ENCODE data around the gene MAGEA2B. TPM values are rescaled to one million over a fixed set of nuclear protein-coding genes. Genes with fewer than 3 reads are reported as not detected.

Gene MAGEA2B
- total and polyA plus RNA-seq, 2 of the 8 experiments (the other 6 are each of a cell fraction or from before 2014, with no cell fraction given), result 1.3 TPM; not detected in 1

DNA sequence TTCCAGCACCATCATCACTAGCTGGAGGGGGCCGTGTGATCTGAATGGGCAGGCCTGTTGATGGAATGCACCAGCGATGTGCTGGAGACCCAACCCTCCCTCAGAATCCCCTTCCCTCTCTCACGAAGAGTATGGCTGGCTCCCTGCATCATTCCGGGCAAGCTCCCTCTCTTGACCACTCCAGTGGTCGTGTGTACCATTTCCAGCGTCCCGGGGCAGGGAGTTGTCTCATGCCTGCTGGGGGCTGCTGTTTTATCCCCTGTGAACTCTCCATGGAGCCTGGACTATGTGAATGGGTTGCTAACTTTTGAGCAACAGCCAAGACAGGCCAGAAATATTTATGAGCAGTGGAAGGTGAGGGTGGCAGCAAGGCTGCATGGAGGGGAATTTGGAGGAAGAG is 11.0 kb downstream of the MAGEA2B start:
- no peaks in the 10 kb centered on the region for H3K23me2 ChIP-seq (ENCODE audit: low read depth, low read length)
- no peak overlapping the region for H3K9ac ChIP-seq (replicated peaks in 1 of 4; ENCODE audit: extremely low read depth in 1 of 4, low read depth in 3 of 4, low read length in 3 of 4)
- no peak overlapping the region for H4K5ac ChIP-seq (ENCODE audit: insufficient read length, low read depth, low read length)
- no peak overlapping the region for H3K23ac ChIP-seq (ENCODE audit: insufficient read length)
- H3K9me3 ChIP-seq (ENCODE audit: insufficient read depth in 2 of 2, low read depth in 1 of 2, low read length in 1 of 2), result no peaks in the 10 kb centered on the region
- DNase-seq (ENCODE audit: low read depth in 1 of 2, low spot score in 2 of 2) (no peak), FAIRE-seq (no peak)
- H2BK120ac ChIP-seq (replicated peaks; ENCODE audit: low read depth, low read length), result no peak overlapping the region
- no peak overlapping the region for H2BK15ac ChIP-seq (ENCODE audit: low read length)
- no peak overlapping the region for H4K91ac ChIP-seq (replicated peaks; ENCODE audit: insufficient read length, low read length)
- H3K27me3 ChIP-seq (replicated peaks in 1 of 4; ENCODE audit: control insufficient read depth in 3 of 4, extremely low read depth in 1 of 4, insufficient read depth in 3 of 4, low read length in 3 of 4), result no peaks in the 10 kb centered on the region
- H3K79me2 ChIP-seq (ENCODE audit: control insufficient read depth in 1 of 2, insufficient read depth in 2 of 2, low read length in 2 of 2), result no peaks in the 10 kb centered on the region
- no peak overlapping the region for H4K8ac ChIP-seq (ENCODE audit: extremely low read depth, insufficient read depth, low read length)
- no peaks in the 10 kb centered on the region for H3K79me1 ChIP-seq (ENCODE audit: low read depth, low read length)
- no peak overlapping the region for H2BK12ac ChIP-seq (ENCODE audit: low read depth, low read length)
- H3K4me1 ChIP-seq (replicated peaks in 1 of 4; ENCODE audit: control insufficient read depth in 3 of 4, insufficient read depth in 4 of 4, low read length in 3 of 4), result no peaks in the 10 kb centered on the region
- no CpG with 5 or more reads among the region's 7 CpGs for WGBS, 2 experiments (ENCODE audit: extremely low coverage in 1 of 2, insufficient coverage in 1 of 2, insufficient read length in 1 of 2, insufficient replicate concordance in 2 of 2, low coverage in 1 of 2, low lambda C conversion rate in 2 of 2, missing lambda C conversion rate in 1 of 2)
- POLR2A ChIA-PET (ENCODE audit: partially characterized antibody), result no interaction called here
- no peaks in the 10 kb centered on the region for H4K20me1 ChIP-seq (replicated peaks in 1 of 2; ENCODE audit: control insufficient read depth in 1 of 2, insufficient read depth in 2 of 2, low read length in 2 of 2)
- CTCF ChIA-PET (ENCODE audit: partially characterized antibody), result no interaction called here
- no peak overlapping the region for H2BK20ac ChIP-seq (ENCODE audit: low read length)
- H3K18ac ChIP-seq (ENCODE audit: extremely low read depth, low read length), result no peak overlapping the region
- no peak overlapping the region for H2BK5ac ChIP-seq (ENCODE audit: low read depth, low read length)
- no peak overlapping the region for H3K4ac ChIP-seq (replicated peaks; ENCODE audit: insufficient read length, low read depth, low read length)
- no peak for TF ChIP-seq EP300 (IDR thresholded peaks at IDR 0.05; ENCODE audit: borderline replicate concordance in 1 of 2, low read depth in 2 of 2, low read length in 2 of 2)
- no peak for TF ChIP-seq TBP (IDR thresholded peaks at IDR 0.05; ENCODE audit: low read depth, low read length)
- no peak for TF ChIP-seq POLR2A (IDR thresholded peaks at IDR 0.05; ENCODE audit: control extremely low read depth in 1 of 2, low read depth in 2 of 2, low read length in 2 of 2)
- no peak for TF ChIP-seq SIRT6 (IDR thresholded peaks at IDR 0.05; ENCODE audit: low read length)
- TF ChIP-seq KDM5A (IDR thresholded peaks at IDR 0.05; ENCODE audit: low read length), result no peak
- TF ChIP-seq GABPA (IDR thresholded peaks at IDR 0.05; ENCODE audit: borderline replicate concordance, insufficient read depth, low read length), result no peak
- TF ChIP-seq YY1 (IDR thresholded peaks at IDR 0.05; ENCODE audit: low read depth, low read length), result no peak
- no peak for TF ChIP-seq POU5F1 (IDR thresholded peaks at IDR 0.05; ENCODE audit: low read depth, low read length)
- TF ChIP-seq, protein P1, sequence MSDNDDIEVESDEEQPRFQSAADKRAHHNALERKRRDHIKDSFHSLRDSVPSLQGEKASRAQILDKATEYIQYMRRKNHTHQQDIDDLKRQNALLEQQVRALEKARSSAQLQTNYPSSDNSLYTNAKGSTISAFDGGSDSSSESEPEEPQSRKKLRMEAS (IDR thresholded peaks at IDR 0.05), result no peak
- no peak for TF ChIP-seq CBX8 (IDR thresholded peaks at IDR 0.05; ENCODE audit: borderline replicate concordance, low read depth, low read length)
- TF ChIP-seq, protein P2, sequence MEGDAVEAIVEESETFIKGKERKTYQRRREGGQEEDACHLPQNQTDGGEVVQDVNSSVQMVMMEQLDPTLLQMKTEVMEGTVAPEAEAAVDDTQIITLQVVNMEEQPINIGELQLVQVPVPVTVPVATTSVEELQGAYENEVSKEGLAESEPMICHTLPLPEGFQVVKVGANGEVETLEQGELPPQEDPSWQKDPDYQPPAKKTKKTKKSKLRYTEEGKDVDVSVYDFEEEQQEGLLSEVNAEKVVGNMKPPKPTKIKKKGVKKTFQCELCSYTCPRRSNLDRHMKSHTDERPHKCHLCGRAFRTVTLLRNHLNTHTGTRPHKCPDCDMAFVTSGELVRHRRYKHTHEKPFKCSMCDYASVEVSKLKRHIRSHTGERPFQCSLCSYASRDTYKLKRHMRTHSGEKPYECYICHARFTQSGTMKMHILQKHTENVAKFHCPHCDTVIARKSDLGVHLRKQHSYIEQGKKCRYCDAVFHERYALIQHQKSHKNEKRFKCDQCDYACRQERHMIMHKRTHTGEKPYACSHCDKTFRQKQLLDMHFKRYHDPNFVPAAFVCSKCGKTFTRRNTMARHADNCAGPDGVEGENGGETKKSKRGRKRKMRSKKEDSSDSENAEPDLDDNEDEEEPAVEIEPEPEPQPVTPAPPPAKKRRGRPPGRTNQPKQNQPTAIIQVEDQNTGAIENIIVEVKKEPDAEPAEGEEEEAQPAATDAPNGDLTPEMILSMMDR (IDR thresholded peaks at IDR 0.05; ENCODE audit: control extremely low read depth in 1 of 3, insufficient read depth in 1 of 3, low read depth in 1 of 3, low read length in 3 of 3), result no peak
- TF ChIP-seq HDAC2 (IDR thresholded peaks at IDR 0.05; ENCODE audit: borderline replicate concordance in 1 of 2, low read depth in 2 of 2, low read length in 2 of 2), result no peak
- no peak overlapping the region for H3K4me3 ChIP-seq (ENCODE audit: extremely low read depth in 1 of 4, insufficient read depth in 2 of 4, low read depth in 3 of 4, low read length in 4 of 4)
- no peak overlapping the region for H3K27ac ChIP-seq (ENCODE audit: low read depth, low read length)
- no peak overlapping the region for H3K14ac ChIP-seq (ENCODE audit: insufficient read length)
- H3K36me3 ChIP-seq (ENCODE audit: control insufficient read depth in 2 of 4, insufficient read depth in 4 of 4, low read length in 3 of 4), result no peaks in the 10 kb centered on the region
- H3K4me2 ChIP-seq (ENCODE audit: insufficient read depth in 1 of 2, low read depth in 2 of 2, low read length in 2 of 2), result no peak overlapping the region
- H2AK5ac ChIP-seq (ENCODE audit: low read depth, low read length), result no peak overlapping the region
- H2AFZ ChIP-seq (ENCODE audit: low read length), result no peak overlapping the region
- H3K56ac ChIP-seq (replicated peaks; ENCODE audit: insufficient read length, low read depth, low read length), result no peak overlapping the region
